MM.1S (cell line): ENCODE measurements around the gene REN.
A peak's percentile ranks its signal among the peaks of the same experiment; 100 is the strongest.

ENCODE experiments used
- DNase-seq: peaks from one replicate; pipeline ENCODE4 v3.0.0-alpha.2; 2015
- H2AFZ ChIP-seq: fragments of 300-600 bp; sonication (generic); 2 replicates; pipeline ENCODE4 v1.6.0; 2016; ENCODE audit warnings: antibody characterized with exemption, low read length
- H3F3A ChIP-seq: fragments of 300-600 bp; sonication (generic); 2 replicates; pipeline ENCODE4 v1.6.1; 2016; ENCODE audit warnings: mild to moderate bottlenecking, antibody characterized with exemption, low read length, moderate library complexity, mixed read lengths; ENCODE audit not compliant: insufficient read depth
- H3K27ac ChIP-seq: fragments of 300-600 bp; sonication (generic); 2 replicates; pipeline ENCODE4 v1.5.1; 2016; ENCODE audit warnings: mild to moderate bottlenecking, low read length
- H3K27me3 ChIP-seq: fragments of 300-600 bp; sonication (generic); replicated peaks from 2 replicates; pipeline ENCODE4 v1.6.0; 2016; ENCODE audit warnings: low read length; ENCODE audit not compliant: insufficient read depth
- H3K36me3 ChIP-seq: fragments of 300-600 bp; sonication (generic); replicated peaks from 2 replicates; pipeline ENCODE4 v1.6.1; 2016; ENCODE audit warnings: mild to moderate bottlenecking, low read length, mixed read lengths; ENCODE audit not compliant: insufficient read depth
- H3K4me1 ChIP-seq: fragments of 300-600 bp; sonication (generic); 2 replicates; pipeline ENCODE4 v1.6.1; 2016; ENCODE audit warnings: low read length, mixed read lengths
- H3K4me2 ChIP-seq: fragments of 300-600 bp; sonication (generic); 2 replicates; pipeline ENCODE4 v1.6.0; 2016; ENCODE audit warnings: low read depth, low read length
- H3K4me3 ChIP-seq: fragments of 300-600 bp; sonication (generic); 2 replicates; pipeline ENCODE4 v1.5.1; 2016; ENCODE audit warnings: low read length, mixed read lengths
- H3K79me2 ChIP-seq: fragments of 300-600 bp; sonication (generic); 2 replicates; pipeline ENCODE4 v1.6.1; 2016; ENCODE audit warnings: mixed run types, low read length, mixed read lengths
- H3K9ac ChIP-seq: fragments of 300-600 bp; sonication (generic); 2 replicates; pipeline ENCODE4 v1.6.1; 2016; ENCODE audit warnings: low read length, mixed read lengths
- H3K9me2 ChIP-seq: fragments of 300-600 bp; sonication (generic); replicated peaks from 2 replicates; pipeline ENCODE4 v1.6.1; 2016; ENCODE audit warnings: mild to moderate bottlenecking, low read length, mixed read lengths; ENCODE audit not compliant: insufficient read depth
- H3K9me3 ChIP-seq: fragments of 300-600 bp; sonication (generic); replicated peaks from 2 replicates; pipeline ENCODE4 v1.6.1; 2016; ENCODE audit warnings: mild to moderate bottlenecking, low read length, mixed read lengths; ENCODE audit not compliant: insufficient read depth
- H4K20me1 ChIP-seq: fragments of 300-600 bp; sonication (generic); 2 replicates; pipeline ENCODE4 v1.6.1; 2016; ENCODE audit warnings: mild to moderate bottlenecking, low read length, moderate library complexity, mixed read lengths; ENCODE audit not compliant: insufficient read depth
- EZH2 ChIP-seq: fragments of 300-600 bp; sonication (generic); optimal IDR thresholded peaks from 2 replicates; pipeline ENCODE3; 2017; ENCODE audit warnings: low read depth, mild to moderate bottlenecking, antibody characterized with exemption, low read length, mixed read lengths
- EZH2phosphoT487 ChIP-seq: fragments of 300-600 bp; sonication (generic); IDR thresholded peaks from 2 replicates; pipeline ENCODE4 v1.6.1; 2018; ENCODE audit warnings: antibody characterized with exemption, low read length
- TF ChIP-seq, protein P1 (sequence below): fragments of 300-600 bp; sonication (generic); IDR thresholded peaks from 2 replicates; pipeline ENCODE4 v1.5.1; 2016; ENCODE audit warnings: antibody characterized with exemption, low read length, mixed read lengths

Gene REN

DNA sequence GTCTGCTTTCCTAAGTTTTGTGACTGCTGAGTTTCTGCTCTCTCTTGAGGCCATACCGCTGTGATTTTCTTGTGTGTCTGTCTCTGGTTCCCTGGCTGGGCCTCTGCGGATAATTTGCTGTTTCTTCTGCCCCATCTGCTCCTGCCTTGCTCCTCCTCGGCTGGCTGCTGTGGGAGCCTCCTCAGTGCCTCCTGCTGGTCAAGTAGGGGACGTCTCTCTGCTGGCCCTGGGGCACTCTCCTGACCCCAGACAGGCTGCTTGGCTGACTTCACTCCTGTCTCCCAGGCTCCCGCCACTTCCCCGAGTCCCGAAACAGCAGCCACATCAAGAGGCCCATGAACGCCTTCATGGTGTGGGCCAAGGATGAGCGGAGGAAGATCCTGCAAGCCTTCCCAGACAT lies 42.8 kb downstream of the REN start:
- Histone ChIP-seq H3F3A (no peaks in the 10 kb centered on the region), H3K4me3 (no peak overlapping the region), H3K9ac (no peak overlapping the region), H3K27me3 (no peaks in the 10 kb centered on the region), H4K20me1 (no peaks in the 10 kb centered on the region), H3K9me2 (no peaks in the 10 kb centered on the region), H3K4me2 (no peak overlapping the region), H2AFZ (no peak overlapping the region), H3K9me3 (no peaks in the 10 kb centered on the region), H3K36me3 (no peaks in the 10 kb centered on the region), H3K4me1 (no peaks in the 10 kb centered on the region), H3K79me2 (no peaks in the 10 kb centered on the region), H3K27ac (no peak overlapping the region)
- TF ChIP-seq, protein P1, sequence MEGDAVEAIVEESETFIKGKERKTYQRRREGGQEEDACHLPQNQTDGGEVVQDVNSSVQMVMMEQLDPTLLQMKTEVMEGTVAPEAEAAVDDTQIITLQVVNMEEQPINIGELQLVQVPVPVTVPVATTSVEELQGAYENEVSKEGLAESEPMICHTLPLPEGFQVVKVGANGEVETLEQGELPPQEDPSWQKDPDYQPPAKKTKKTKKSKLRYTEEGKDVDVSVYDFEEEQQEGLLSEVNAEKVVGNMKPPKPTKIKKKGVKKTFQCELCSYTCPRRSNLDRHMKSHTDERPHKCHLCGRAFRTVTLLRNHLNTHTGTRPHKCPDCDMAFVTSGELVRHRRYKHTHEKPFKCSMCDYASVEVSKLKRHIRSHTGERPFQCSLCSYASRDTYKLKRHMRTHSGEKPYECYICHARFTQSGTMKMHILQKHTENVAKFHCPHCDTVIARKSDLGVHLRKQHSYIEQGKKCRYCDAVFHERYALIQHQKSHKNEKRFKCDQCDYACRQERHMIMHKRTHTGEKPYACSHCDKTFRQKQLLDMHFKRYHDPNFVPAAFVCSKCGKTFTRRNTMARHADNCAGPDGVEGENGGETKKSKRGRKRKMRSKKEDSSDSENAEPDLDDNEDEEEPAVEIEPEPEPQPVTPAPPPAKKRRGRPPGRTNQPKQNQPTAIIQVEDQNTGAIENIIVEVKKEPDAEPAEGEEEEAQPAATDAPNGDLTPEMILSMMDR, result peak; percentile 47
- TF ChIP-seq EZH2 (no peak), EZH2phosphoT487 (no peak)
- DNase-seq, result no peak

DNA sequence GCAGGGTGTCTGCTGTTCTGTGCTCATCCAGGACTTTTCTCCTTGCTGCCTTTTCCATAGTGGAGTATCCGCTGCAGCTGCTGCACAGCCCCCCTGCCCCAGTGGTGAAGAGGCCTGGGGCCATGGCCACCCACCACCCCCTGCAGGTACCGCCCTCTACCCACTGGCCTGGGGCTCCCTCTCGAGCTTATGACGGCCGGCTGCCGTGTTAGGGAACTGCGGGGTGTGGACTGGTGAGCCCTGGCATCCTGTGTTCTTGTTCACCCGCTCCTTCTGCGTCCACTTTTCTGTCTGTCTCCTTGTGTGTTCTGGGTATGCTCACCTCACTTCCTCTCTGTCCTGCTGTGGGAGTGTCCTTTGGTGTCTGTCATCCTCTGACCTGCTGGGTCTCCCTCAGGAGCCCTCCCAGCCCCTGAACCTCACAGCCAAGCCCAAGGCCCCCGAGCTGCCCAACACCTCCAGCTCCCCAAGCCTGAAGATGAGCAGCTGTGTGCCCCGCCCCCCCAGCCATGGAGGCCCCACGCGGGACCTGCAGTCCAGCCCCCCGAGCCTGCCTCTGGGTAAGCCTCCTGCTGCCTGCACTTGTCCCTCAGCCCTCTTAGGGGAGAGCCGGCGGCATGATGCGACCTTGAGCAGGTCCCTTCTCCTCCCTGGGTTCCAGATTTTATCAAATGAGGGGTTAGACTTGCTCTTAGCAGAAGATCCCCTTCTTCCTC lies 44.1 kb downstream of the REN start:
- Histone ChIP-seq H3K36me3 (no peaks in the 10 kb centered on the region), H2AFZ (no peak overlapping the region), H3K4me1 (no peaks in the 10 kb centered on the region), H3K79me2 (no peaks in the 10 kb centered on the region), H3K4me2 (no peak overlapping the region), H3K27me3 (no peaks in the 10 kb centered on the region), H4K20me1 (no peaks in the 10 kb centered on the region), H3K4me3 (no peak overlapping the region), H3K9me2 (no peaks in the 10 kb centered on the region), H3K9ac (no peak overlapping the region), H3F3A (no peaks in the 10 kb centered on the region), H3K9me3 (no peaks in the 10 kb centered on the region), H3K27ac (no peak overlapping the region)
- TF ChIP-seq EZH2, result no peak
- TF ChIP-seq, protein P1, result no peak
- TF ChIP-seq EZH2phosphoT487, result no peak
- DNase-seq, result no peak

DNA sequence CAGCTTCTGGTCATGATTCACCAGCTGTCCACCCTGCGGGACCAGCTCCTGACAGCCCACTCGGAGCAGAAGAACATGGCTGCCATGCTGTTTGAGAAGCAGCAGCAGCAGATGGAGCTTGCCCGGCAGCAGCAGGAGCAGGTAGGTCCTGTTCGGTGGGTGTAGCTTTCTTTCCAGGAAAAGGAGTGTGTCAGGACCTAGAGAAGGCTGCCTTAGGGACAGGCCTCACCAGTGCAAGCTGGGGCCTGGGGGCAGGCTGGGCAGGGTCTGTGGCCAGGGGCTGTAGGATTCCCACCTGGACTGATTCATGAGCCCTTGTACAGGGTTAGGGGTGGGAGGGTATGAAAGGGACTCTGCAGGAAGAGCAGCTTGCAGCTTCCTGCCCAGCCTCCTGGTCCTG lies 49.6 kb downstream of the REN start:
- H3K79me2 ChIP-seq, result no peaks in the 10 kb centered on the region
- H3K9me2 ChIP-seq, result no peaks in the 10 kb centered on the region
- H3F3A ChIP-seq, result no peaks in the 10 kb centered on the region
- no peak for DNase-seq
- H3K27ac ChIP-seq, result no peak overlapping the region
- no peaks in the 10 kb centered on the region for H3K36me3 ChIP-seq
- H3K27me3 ChIP-seq, result no peaks in the 10 kb centered on the region
- no peak overlapping the region for H3K4me3 ChIP-seq
- H3K9ac ChIP-seq, result no peak overlapping the region
- no peak overlapping the region for H3K4me2 ChIP-seq
- H4K20me1 ChIP-seq, result no peaks in the 10 kb centered on the region
- TF ChIP-seq, protein P1, result no peak
- no peaks in the 10 kb centered on the region for H3K4me1 ChIP-seq
- H2AFZ ChIP-seq, result no peak overlapping the region
- H3K9me3 ChIP-seq, result no peaks in the 10 kb centered on the region
